HepG2 (cell line): ENCODE measurements around the gene COL18A1. TPM values are rescaled to one million over a fixed set of nuclear protein-coding genes. Genes with fewer than 3 reads are reported as not detected.

Experiments
- ELF3 ChIP-seq: IDR thresholded peaks from 2 replicates; pipeline ENCODE4 v1.6.1; 2016; ENCODE audit warnings: missing genetic modification reagents, missing compliant biosample characterization
- FOXA3 ChIP-seq: IDR thresholded peaks from 2 replicates; pipeline ENCODE4 v1.6.1; 2016; ENCODE audit warnings: missing genetic modification reagents, missing compliant biosample characterization
- FOXO1 ChIP-seq: sonication (generic); formaldehyde crosslinking; IDR thresholded peaks from 2 replicates; pipeline ENCODE4 v1.4.0; 2020; ENCODE audit warnings: missing genetic modification reagents
- KAT7 ChIP-seq: IDR thresholded peaks from 2 replicates; pipeline ENCODE4 v1.6.1; 2018; ENCODE audit warnings: borderline replicate concordance, missing compliant biosample characterization
- LCORL ChIP-seq, 2 experiments: fragments of 450-650 bp in 1 of 2; sonication (generic) in 1 of 2; formaldehyde crosslinking in 1 of 2; IDR thresholded peaks; 2 replicates each; pipeline versions ENCODE4 v1.5.0 to v1.6.1; 2017 to 2020; ENCODE audit warnings: antibody characterized with exemption in 1 of 2, missing genetic modification reagents in 1 of 2
- MED1 ChIP-seq: sonication (generic); formaldehyde crosslinking; IDR thresholded peaks from 2 replicates; pipeline ENCODE4 v1.4.0; 2020; ENCODE audit warnings: missing genetic modification reagents
- MXI1 ChIP-seq: IDR thresholded peaks from 3 replicates; pipeline ENCODE4 v1.6.1; 2012; ENCODE audit warnings: low read depth, low read length, inconsistent platforms, borderline replicate concordance
- PTBP1 ChIP-seq: fragments of 200-400 bp; formaldehyde crosslinking; IDR thresholded peaks from 2 replicates; pipeline ENCODE4 v1.6.1; 2018; ENCODE audit warnings: low read length, low read depth; ENCODE audit not compliant: poor library complexity, severe bottlenecking
- ZFP62 ChIP-seq: sonication (generic); formaldehyde crosslinking; IDR thresholded peaks from 2 replicates; pipeline ENCODE4 v1.4.0; 2020; ENCODE audit warnings: missing genetic modification reagents
- ZNF180 ChIP-seq: sonication (generic); formaldehyde crosslinking; IDR thresholded peaks from 2 replicates; pipeline ENCODE4 v1.4.0; 2020; ENCODE audit warnings: low read depth, missing genetic modification reagents, borderline replicate concordance
- ZNF841 ChIP-seq: sonication (generic); formaldehyde crosslinking; IDR thresholded peaks from 2 replicates; pipeline ENCODE4 v1.8.1; 2023; ENCODE audit warnings: missing genetic modification reagents, borderline replicate concordance
- polyA plus RNA-seq, 8 experiments: library from polyadenylated mRNA; depleted of rRNA in 3 of 8; stranded (reverse) in 7 of 8; unstranded in 1 of 8; fragments of >200 nt; fragmentation: Illumina TruSeq in 4 of 8; extraction: Trizol in 4 of 8; gene quantifications; 2 replicates each; pipeline versions ENCODE4 v1.2.1 to v1.2.3, GENCODE V29; 2011 to 2016; ENCODE audit warnings: low read depth in 4 of 8, missing spikeins in 1 of 8, mixed read lengths in 1 of 8; ENCODE audit not compliant: insufficient read depth in 1 of 8
- total RNA-seq, 5 experiments: library from RNA; depleted of rRNA; stranded (reverse); fragments of >200 nt; fragmentation: Illumina TruSeq; extraction: Trizol; gene quantifications; 2 replicates each; pipeline ENCODE4 v1.2.3, GENCODE V29; 2016; ENCODE audit warnings: low read depth in 1 of 5
- TF ChIP-seq, protein P1 (sequence below): IDR thresholded peaks from 2 replicates; pipeline ENCODE4 v1.4.0; 2020; ENCODE audit warnings: mild to moderate bottlenecking, missing genetic modification reagents
- TF ChIP-seq, protein P2 (sequence below): sonication (generic); formaldehyde crosslinking; IDR thresholded peaks from 2 replicates; pipeline ENCODE4 v1.4.0; 2020; ENCODE audit warnings: low read depth, missing genetic modification reagents
- TF ChIP-seq, protein P3 (sequence below): sonication (generic); formaldehyde crosslinking; conservative IDR thresholded peaks from 2 replicates; pipeline ENCODE4 v1.5.0; 2020; ENCODE audit warnings: missing genetic modification reagents
- TF ChIP-seq, protein P4 (sequence below): sonication (generic); formaldehyde crosslinking; IDR thresholded peaks from 2 replicates; pipeline ENCODE4 v1.4.0; 2020; ENCODE audit warnings: missing genetic modification reagents, borderline replicate concordance

Gene COL18A1
- total and polyA plus RNA-seq, 2 of the 13 experiments (the other 11 are each of a cell fraction or from before 2014, with no cell fraction given), result 79.0 to 102 TPM

DNA sequence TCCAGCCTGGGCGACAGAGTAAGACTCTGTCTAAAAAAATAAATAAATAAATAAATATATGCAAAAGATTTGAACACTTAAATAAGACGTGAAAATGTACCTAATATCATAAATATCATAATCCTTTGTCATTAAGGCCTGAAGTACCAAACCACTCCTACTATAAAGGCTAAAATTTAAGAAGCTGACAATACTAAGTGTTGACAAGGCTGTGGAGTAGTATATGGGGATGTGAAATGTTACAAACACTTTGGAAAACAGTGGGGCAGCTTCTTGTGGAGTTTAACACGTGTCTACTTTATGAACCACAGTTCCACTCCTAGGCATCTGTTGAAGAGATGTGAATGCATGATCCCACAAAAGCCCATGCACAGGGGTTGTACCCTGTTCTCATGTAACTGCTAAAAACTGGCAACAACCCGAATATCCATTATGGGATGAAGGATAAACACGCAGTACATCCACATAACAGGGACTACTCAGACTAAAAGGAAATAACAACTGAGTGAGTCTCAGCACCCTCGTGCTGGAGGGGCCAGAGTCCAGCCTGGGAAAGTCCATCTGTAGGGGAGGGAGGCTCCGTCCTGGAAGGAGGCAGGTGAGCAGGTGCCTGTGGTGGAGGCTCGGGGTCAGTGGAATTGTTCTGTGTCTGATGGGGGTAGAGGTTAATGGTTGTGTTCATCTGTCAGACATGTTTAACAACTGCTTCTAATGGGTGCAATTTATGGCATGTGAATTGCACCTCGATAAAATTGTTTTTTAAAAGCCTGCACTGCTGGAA, 143.9 kb downstream of the COL18A1 start (continued):
- TF ChIP-seq, protein P1, sequence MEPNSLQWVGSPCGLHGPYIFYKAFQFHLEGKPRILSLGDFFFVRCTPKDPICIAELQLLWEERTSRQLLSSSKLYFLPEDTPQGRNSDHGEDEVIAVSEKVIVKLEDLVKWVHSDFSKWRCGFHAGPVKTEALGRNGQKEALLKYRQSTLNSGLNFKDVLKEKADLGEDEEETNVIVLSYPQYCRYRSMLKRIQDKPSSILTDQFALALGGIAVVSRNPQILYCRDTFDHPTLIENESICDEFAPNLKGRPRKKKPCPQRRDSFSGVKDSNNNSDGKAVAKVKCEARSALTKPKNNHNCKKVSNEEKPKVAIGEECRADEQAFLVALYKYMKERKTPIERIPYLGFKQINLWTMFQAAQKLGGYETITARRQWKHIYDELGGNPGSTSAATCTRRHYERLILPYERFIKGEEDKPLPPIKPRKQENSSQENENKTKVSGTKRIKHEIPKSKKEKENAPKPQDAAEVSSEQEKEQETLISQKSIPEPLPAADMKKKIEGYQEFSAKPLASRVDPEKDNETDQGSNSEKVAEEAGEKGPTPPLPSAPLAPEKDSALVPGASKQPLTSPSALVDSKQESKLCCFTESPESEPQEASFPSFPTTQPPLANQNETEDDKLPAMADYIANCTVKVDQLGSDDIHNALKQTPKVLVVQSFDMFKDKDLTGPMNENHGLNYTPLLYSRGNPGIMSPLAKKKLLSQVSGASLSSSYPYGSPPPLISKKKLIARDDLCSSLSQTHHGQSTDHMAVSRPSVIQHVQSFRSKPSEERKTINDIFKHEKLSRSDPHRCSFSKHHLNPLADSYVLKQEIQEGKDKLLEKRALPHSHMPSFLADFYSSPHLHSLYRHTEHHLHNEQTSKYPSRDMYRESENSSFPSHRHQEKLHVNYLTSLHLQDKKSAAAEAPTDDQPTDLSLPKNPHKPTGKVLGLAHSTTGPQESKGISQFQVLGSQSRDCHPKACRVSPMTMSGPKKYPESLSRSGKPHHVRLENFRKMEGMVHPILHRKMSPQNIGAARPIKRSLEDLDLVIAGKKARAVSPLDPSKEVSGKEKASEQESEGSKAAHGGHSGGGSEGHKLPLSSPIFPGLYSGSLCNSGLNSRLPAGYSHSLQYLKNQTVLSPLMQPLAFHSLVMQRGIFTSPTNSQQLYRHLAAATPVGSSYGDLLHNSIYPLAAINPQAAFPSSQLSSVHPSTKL (CRISPR knock-in tag), result peak; percentile 64
- no peak for TF ChIP-seq PTBP1
- peak; percentile 46; the same call in 1 of the 2 replicates for TF ChIP-seq FOXA3 (CRISPR knock-in tag)
- no peak for TF ChIP-seq KAT7
- TF ChIP-seq LCORL (IDR thresholded peaks at IDR 0.05), result no peak
- TF ChIP-seq LCORL (CRISPR knock-in tag; IDR thresholded peaks at IDR 0.05), result peak; percentile 55; the same call in 1 of the 2 replicates
- no peak for TF ChIP-seq ZFP62 (CRISPR knock-in tag)
- TF ChIP-seq, protein P2, sequence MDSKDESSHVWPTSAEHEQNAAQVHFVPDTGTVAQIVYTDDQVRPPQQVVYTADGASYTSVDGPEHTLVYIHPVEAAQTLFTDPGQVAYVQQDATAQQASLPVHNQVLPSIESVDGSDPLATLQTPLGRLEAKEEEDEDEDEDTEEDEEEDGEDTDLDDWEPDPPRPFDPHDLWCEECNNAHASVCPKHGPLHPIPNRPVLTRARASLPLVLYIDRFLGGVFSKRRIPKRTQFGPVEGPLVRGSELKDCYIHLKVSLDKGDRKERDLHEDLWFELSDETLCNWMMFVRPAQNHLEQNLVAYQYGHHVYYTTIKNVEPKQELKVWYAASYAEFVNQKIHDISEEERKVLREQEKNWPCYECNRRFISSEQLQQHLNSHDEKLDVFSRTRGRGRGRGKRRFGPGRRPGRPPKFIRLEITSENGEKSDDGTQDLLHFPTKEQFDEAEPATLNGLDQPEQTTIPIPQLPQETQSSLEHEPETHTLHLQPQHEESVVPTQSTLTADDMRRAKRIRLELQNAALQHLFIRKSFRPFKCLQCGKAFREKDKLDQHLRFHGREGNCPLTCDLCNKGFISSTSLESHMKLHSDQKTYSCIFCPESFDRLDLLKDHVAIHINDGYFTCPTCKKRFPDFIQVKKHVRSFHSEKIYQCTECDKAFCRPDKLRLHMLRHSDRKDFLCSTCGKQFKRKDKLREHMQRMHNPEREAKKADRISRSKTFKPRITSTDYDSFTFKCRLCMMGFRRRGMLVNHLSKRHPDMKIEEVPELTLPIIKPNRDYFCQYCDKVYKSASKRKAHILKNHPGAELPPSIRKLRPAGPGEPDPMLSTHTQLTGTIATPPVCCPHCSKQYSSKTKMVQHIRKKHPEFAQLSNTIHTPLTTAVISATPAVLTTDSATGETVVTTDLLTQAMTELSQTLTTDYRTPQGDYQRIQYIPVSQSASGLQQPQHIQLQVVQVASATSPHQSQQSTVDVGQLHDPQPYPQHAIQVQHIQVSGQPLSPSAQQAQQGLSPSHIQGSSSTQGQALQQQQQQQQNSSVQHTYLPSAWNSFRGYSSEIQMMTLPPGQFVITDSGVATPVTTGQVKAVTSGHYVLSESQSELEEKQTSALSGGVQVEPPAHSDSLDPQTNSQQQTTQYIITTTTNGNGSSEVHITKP (CRISPR knock-in tag), result peak; percentile 98
- no peak for TF ChIP-seq MXI1
- 0 out of 2 replicates have a peak, but pooled peaks have one; percentile 35 for TF ChIP-seq MED1 (CRISPR knock-in tag)
- no peak; the same call in 1 of the 2 replicates for TF ChIP-seq FOXO1 (CRISPR knock-in tag)
- TF ChIP-seq, protein P3, sequence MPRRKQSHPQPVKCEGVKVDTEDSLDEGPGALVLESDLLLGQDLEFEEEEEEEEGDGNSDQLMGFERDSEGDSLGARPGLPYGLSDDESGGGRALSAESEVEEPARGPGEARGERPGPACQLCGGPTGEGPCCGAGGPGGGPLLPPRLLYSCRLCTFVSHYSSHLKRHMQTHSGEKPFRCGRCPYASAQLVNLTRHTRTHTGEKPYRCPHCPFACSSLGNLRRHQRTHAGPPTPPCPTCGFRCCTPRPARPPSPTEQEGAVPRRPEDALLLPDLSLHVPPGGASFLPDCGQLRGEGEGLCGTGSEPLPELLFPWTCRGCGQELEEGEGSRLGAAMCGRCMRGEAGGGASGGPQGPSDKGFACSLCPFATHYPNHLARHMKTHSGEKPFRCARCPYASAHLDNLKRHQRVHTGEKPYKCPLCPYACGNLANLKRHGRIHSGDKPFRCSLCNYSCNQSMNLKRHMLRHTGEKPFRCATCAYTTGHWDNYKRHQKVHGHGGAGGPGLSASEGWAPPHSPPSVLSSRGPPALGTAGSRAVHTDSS (CRISPR knock-in tag), result no peak
- peak; percentile 73 for TF ChIP-seq ELF3 (CRISPR knock-in tag)
- TF ChIP-seq ZNF841, result no peak
- TF ChIP-seq, protein P4, sequence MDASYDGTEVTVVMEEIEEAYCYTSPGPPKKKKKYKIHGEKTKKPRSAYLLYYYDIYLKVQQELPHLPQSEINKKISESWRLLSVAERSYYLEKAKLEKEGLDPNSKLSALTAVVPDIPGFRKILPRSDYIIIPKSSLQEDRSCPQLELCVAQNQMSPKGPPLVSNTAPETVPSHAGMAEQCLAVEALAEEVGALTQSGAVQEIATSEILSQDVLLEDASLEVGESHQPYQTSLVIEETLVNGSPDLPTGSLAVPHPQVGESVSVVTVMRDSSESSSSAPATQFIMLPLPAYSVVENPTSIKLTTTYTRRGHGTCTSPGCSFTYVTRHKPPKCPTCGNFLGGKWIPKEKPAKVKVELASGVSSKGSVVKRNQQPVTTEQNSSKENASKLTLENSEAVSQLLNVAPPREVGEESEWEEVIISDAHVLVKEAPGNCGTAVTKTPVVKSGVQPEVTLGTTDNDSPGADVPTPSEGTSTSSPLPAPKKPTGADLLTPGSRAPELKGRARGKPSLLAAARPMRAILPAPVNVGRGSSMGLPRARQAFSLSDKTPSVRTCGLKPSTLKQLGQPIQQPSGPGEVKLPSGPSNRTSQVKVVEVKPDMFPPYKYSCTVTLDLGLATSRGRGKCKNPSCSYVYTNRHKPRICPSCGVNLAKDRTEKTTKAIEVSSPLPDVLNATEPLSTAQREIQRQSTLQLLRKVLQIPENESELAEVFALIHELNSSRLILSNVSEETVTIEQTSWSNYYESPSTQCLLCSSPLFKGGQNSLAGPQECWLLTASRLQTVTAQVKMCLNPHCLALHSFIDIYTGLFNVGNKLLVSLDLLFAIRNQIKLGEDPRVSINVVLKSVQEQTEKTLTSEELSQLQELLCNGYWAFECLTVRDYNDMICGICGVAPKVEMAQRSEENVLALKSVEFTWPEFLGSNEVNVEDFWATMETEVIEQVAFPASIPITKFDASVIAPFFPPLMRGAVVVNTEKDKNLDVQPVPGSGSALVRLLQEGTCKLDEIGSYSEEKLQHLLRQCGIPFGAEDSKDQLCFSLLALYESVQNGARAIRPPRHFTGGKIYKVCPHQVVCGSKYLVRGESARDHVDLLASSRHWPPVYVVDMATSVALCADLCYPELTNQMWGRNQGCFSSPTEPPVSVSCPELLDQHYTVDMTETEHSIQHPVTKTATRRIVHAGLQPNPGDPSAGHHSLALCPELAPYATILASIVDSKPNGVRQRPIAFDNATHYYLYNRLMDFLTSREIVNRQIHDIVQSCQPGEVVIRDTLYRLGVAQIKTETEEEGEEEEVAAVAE (CRISPR knock-in tag), result no peak
- no peak for TF ChIP-seq ZNF180 (CRISPR knock-in tag)
